Sigmoid colon (tissue), 7 donors: ENCODE measurements around the gene LGALS13. TPM values are rescaled to one million over a fixed set of nuclear protein-coding genes. Genes with fewer than 3 reads are reported as not detected.

Source experiments
- DNase-seq: peaks from one replicate; pipeline ENCODE4 v3.0.0-alpha.2; 2019
- H3K27ac ChIP-seq, 4 donors: fragments of 200-600 bp; sonication (generic); one replicate each; pipeline ENCODE4 v1.5.1; 2016 to 2019; ENCODE audit warnings: mild to moderate bottlenecking in 1 of 4
- H3K27me3 ChIP-seq, 3 donors: fragments of 200-600 bp; sonication (generic); one replicate each; pipeline ENCODE4 v1.5.1; 2019; ENCODE audit warnings: mild to moderate bottlenecking in 1 of 3
- H3K36me3 ChIP-seq, 4 donors: fragments of 200-600 bp; sonication (generic); one replicate each; pipeline ENCODE4 v1.5.1; 2016 to 2019
- H3K4me1 ChIP-seq, 4 donors: fragments of 200-600 bp; sonication (generic); one replicate each; pipeline ENCODE4 v1.5.1; 2017 to 2019
- H3K4me3 ChIP-seq, 4 donors: fragments of 200-600 bp; sonication (generic); one replicate each; pipeline ENCODE4 v1.5.1; 2017 to 2019; ENCODE audit warnings: mild to moderate bottlenecking in 2 of 4, moderate library complexity in 1 of 4
- H3K9me3 ChIP-seq, 4 donors: fragments of 200-600 bp in 3 of 4; sonication (generic) in 3 of 4; one replicate each; pipeline versions ENCODE4 v1.5.1 to v1.6.1; 2013 to 2019
- CTCF ChIP-seq, 4 experiments: fragments of 450-650 bp in 3 of 4; fragments of 200-600 bp in 1 of 4; IDR thresholded peaks; one replicate each; pipeline ENCODE4 v1.5.1; 2016 to 2019; ENCODE audit warnings: antibody characterized with exemption in 4 of 4, mild to moderate bottlenecking in 3 of 4, moderate library complexity in 2 of 4
- EP300 ChIP-seq, 4 donors: sonication (generic); formaldehyde crosslinking; IDR thresholded peaks; one replicate each; pipeline ENCODE4 v1.6.1; 2017; ENCODE audit warnings: antibody characterized with exemption in 4 of 4
- POLR2A ChIP-seq, 2 donors: fragments of 450-650 bp; IDR thresholded peaks; one replicate each; pipeline ENCODE4 v1.6.1; 2016; ENCODE audit warnings: antibody characterized with exemption in 2 of 2, mild to moderate bottlenecking in 2 of 2, moderate library complexity in 2 of 2
- POLR2AphosphoS5 ChIP-seq, 4 donors: sonication (generic); formaldehyde crosslinking; IDR thresholded peaks; one replicate each; pipeline ENCODE4 v1.6.1; 2017; ENCODE audit warnings: antibody characterized with exemption in 4 of 4
- WGBS, 2 donors: extraction: QIAGEN DNeasy Blood & Tissue Kit; methylation state at CpG; one replicate each; pipeline ENCODE4 v1.1.7; 2013; 5-methylcytosine and 5-hydroxymethylcytosine counted together
- intact Hi-C: fragments of 100-400 bp; cut with DNase I; formaldehyde crosslinking; loops from one replicate; pipeline ENCODE4 v1.15.1; 2023
- polyA plus RNA-seq, 3 donors: library from polyadenylated mRNA; stranded (reverse); fragments of 200-250 nt; gene quantifications; one replicate each; pipeline ENCODE4 v1.2.3, GENCODE V29; 2013
- total RNA-seq, 4 donors: library from RNA; depleted of rRNA; stranded (reverse); fragments of >200 nt; gene quantifications; one replicate each; pipeline ENCODE4 v1.1.0, GENCODE V29; 2016
- donor health status: healthy with polysubstance abuse.
- donor health status: Bipolar disorder and iron deficiency.
- donor health status: healthy.

The LGALS13 gene
- total and polyA plus RNA-seq, 7 donors: not detected

- TF ChIP-seq POLR2AphosphoS5 (IDR thresholded peaks at IDR 0.05) (no peak), POLR2A (IDR thresholded peaks at IDR 0.05) (no peak), EP300 (IDR thresholded peaks at IDR 0.05) (no peak), CTCF (IDR thresholded peaks at IDR 0.05) (no peak)
- H3K27me3 ChIP-seq: no peaks in the 10 kb centered on the region
- no peaks in the 10 kb centered on the region for H3K36me3 ChIP-seq
- no peak overlapping the region for H3K27ac ChIP-seq
- intact Hi-C loops: no loop called here
- no peaks in the 10 kb centered on the region for H3K9me3 ChIP-seq
- DNase-seq: no peak
- WGBS, 2 donors: 54 to 59% methylated on average over 2 of the region's 2 CpGs
- H3K4me1 ChIP-seq: no peaks in the 10 kb centered on the region
- H3K4me3 ChIP-seq: no peak overlapping the region
These were observed 12.1 kb upstream of the LGALS13 start for GRCh38 chr19:39590265-39590664.

- WGBS, 2 donors: 86 to 92% methylated on average over 7 of the region's 7 CpGs
These were observed 9.9 kb upstream of the LGALS13 start for GRCh38 chr19:39592381-39592780.

GRCh38 chr19:39595950-39596349, 6.4 kb upstream of the LGALS13 start:
- TF ChIP-seq POLR2A (IDR thresholded peaks at IDR 0.05) (no peak), EP300 (IDR thresholded peaks at IDR 0.05) (no peak), POLR2AphosphoS5 (IDR thresholded peaks at IDR 0.05) (no peak), CTCF (IDR thresholded peaks at IDR 0.05) (no peak)
- Histone ChIP-seq H3K9me3 (peaks cover 0 to 2% (median 0%) of the 10 kb centered on the region in 4 donors), H3K4me3 (no peak overlapping the region), H3K36me3 (no peaks in the 10 kb centered on the region), H3K4me1 (no peaks in the 10 kb centered on the region), H3K27me3 (no peaks in the 10 kb centered on the region), H3K27ac (no peak overlapping the region)
- 87% methylated on average over 6 of the region's 6 CpGs for WGBS, 2 donors
- DNase-seq: no peak
- intact Hi-C loops: no loop called here

More at GRCh38 chr19:39592381-39592780, 9.9 kb upstream of the LGALS13 start:
- intact Hi-C loops: no loop called here
- no peaks in the 10 kb centered on the region for H3K9me3 ChIP-seq
- H3K36me3 ChIP-seq: no peaks in the 10 kb centered on the region
- no peak overlapping the region for H3K4me3 ChIP-seq
- H3K27ac ChIP-seq: no peak overlapping the region
- TF ChIP-seq EP300 (IDR thresholded peaks at IDR 0.05) (no peak), CTCF (IDR thresholded peaks at IDR 0.05) (no peak), POLR2AphosphoS5 (IDR thresholded peaks at IDR 0.05) (no peak), POLR2A (IDR thresholded peaks at IDR 0.05) (no peak)
- no peak for DNase-seq
- H3K4me1 ChIP-seq: no peaks in the 10 kb centered on the region
- H3K27me3 ChIP-seq: no peaks in the 10 kb centered on the region

- Histone ChIP-seq H3K36me3 (no peaks in the 10 kb centered on the region), H3K4me3 (no peak overlapping the region), H3K27me3 (no peaks in the 10 kb centered on the region), H3K27ac (no peak overlapping the region), H3K4me1 (no peaks in the 10 kb centered on the region), H3K9me3 (peaks cover 0 to 2% (median 0%) of the 10 kb centered on the region in 4 donors)
- no peak for TF ChIP-seq POLR2AphosphoS5 (IDR thresholded peaks at IDR 0.05)
- TF ChIP-seq EP300 (IDR thresholded peaks at IDR 0.05): no peak
- no peak for TF ChIP-seq POLR2A (IDR thresholded peaks at IDR 0.05)
- TF ChIP-seq CTCF (IDR thresholded peaks at IDR 0.05): no peak
- DNase-seq: no peak
- intact Hi-C loops: no loop called here
These were observed 5.4 kb upstream of the LGALS13 start for GRCh38 chr19:39596911-39597310.

GRCh38 chr19:39599116-39599515, 3.2 kb upstream of the LGALS13 start:
- no peaks in the 10 kb centered on the region for H3K36me3 ChIP-seq
- no peak overlapping the region for H3K27ac ChIP-seq
- no peaks in the 10 kb centered on the region for H3K4me1 ChIP-seq
- WGBS, 2 donors: 20 to 30% methylated on average over 4 of the region's 4 CpGs
- H3K27me3 ChIP-seq: no peaks in the 10 kb centered on the region
- H3K9me3 ChIP-seq: peaks cover 0 to 2% (median 0%) of the 10 kb centered on the region in 4 donors
- intact Hi-C loops: no loop called here
- DNase-seq: no peak
- TF ChIP-seq EP300 (IDR thresholded peaks at IDR 0.05): no peak
- TF ChIP-seq CTCF (IDR thresholded peaks at IDR 0.05): no peak
- no peak for TF ChIP-seq POLR2AphosphoS5 (IDR thresholded peaks at IDR 0.05)
- no peak for TF ChIP-seq POLR2A (IDR thresholded peaks at IDR 0.05)
- no peak overlapping the region for H3K4me3 ChIP-seq
